H1 (cell line): Measurements from ENCODE around the gene SUDS3. TPM values are rescaled to one million over a fixed set of nuclear protein-coding genes. Genes with fewer than 3 reads are reported as not detected.

Source experiments
- CTCF ChIA-PET: fragments of 300-600 bp; sonication (Branson Sonifier 250); formaldehyde crosslinking; loops from one replicate; lab custom pipeline; 2021; ENCODE audit not compliant: partially characterized antibody; lab: Charles Lee
- POLR2A ChIA-PET: fragments of 300-600 bp; sonication (Branson Sonifier 250); formaldehyde crosslinking; loops from one replicate; lab custom pipeline; 2021; ENCODE audit warnings: inconsistent platforms; ENCODE audit not compliant: partially characterized antibody; lab: Charles Lee
- DNase-seq, 2 experiments: peaks; one replicate each; pipeline versions ENCODE4 v3.0.0 to v3.0.0-alpha.2; 2010 to 2022; ENCODE audit warnings: low spot score in 2 of 2, low read depth in 1 of 2, mixed read lengths in 1 of 2
- FAIRE-seq: peaks from 2 replicates; lab custom pipeline; 2011; peaks lifted over from hg19 to GRCh38; lab: Jason Lieb, UNC
- H2AFZ ChIP-seq: 2 replicates; pipeline ENCODE4 v1.8.1; 2012; ENCODE audit warnings: low read length, inconsistent platforms
- H2AK5ac ChIP-seq: 2 replicates; pipeline ENCODE4 v1.6.1; 2013; ENCODE audit warnings: low read depth, low read length
- H2BK120ac ChIP-seq: replicated peaks from 2 replicates; pipeline ENCODE3; 2013; ENCODE audit warnings: low read depth, low read length, inconsistent platforms
- H2BK12ac ChIP-seq: 2 replicates; pipeline ENCODE4 v1.6.1; 2013; ENCODE audit warnings: low read depth, low read length
- H2BK15ac ChIP-seq: 2 replicates; pipeline ENCODE4 v1.6.1; 2013; ENCODE audit warnings: low read length
- H2BK20ac ChIP-seq: 2 replicates; pipeline ENCODE4 v1.6.1; 2013; ENCODE audit warnings: low read length
- H2BK5ac ChIP-seq: 2 replicates; pipeline ENCODE4 v1.6.1; 2013; ENCODE audit warnings: low read depth, low read length
- H3K14ac ChIP-seq: 2 replicates; pipeline ENCODE4 v1.6.1; 2013; ENCODE audit warnings: inconsistent platforms; ENCODE audit not compliant: insufficient read length
- H3K18ac ChIP-seq: 2 replicates; pipeline ENCODE4 v1.6.1; 2013; ENCODE audit warnings: low read length; ENCODE audit errors: extremely low read depth
- H3K23ac ChIP-seq: 2 replicates; pipeline ENCODE4 v1.6.1; 2013; ENCODE audit warnings: inconsistent platforms; ENCODE audit not compliant: insufficient read length
- H3K23me2 ChIP-seq: 2 replicates; pipeline ENCODE4 v1.6.1; 2013; ENCODE audit warnings: low read depth, low read length
- H3K27ac ChIP-seq: 2 replicates; pipeline ENCODE4 v1.6.1; 2011; ENCODE audit warnings: low read depth, low read length, inconsistent platforms
- H3K27me3 ChIP-seq, 4 experiments: replicated peaks in 1 of 4; 1 replicate in 1 of 4; 2 replicates in 3 of 4; pipeline versions ENCODE4 v1.6.1 to v1.8.1; 2011 to 2013; ENCODE audit warnings: low read length in 3 of 4, mild to moderate bottlenecking in 3 of 4, inconsistent platforms in 2 of 4, mixed read lengths in 2 of 4, moderate library complexity in 1 of 4; ENCODE audit not compliant: control insufficient read depth in 3 of 4, insufficient read depth in 3 of 4; ENCODE audit errors: extremely low read depth in 1 of 4
- H3K36me3 ChIP-seq, 4 experiments: 2 replicates each; pipeline versions ENCODE4 v1.6.1 to v1.8.1; 2011 to 2013; ENCODE audit warnings: mild to moderate bottlenecking in 4 of 4, low read length in 3 of 4, moderate library complexity in 2 of 4, control low read depth in 1 of 4, inconsistent platforms in 1 of 4; ENCODE audit not compliant: insufficient read depth in 4 of 4, control insufficient read depth in 2 of 4
- H3K4ac ChIP-seq: replicated peaks from 2 replicates; pipeline ENCODE3; 2013; ENCODE audit warnings: low read length, low read depth, mixed read lengths, inconsistent platforms; ENCODE audit not compliant: insufficient read length
- H3K4me1 ChIP-seq, 4 experiments: replicated peaks in 1 of 4; 1 replicate in 1 of 4; 2 replicates in 3 of 4; pipeline versions ENCODE4 v1.6.1 to v1.8.1; 2011 to 2013; ENCODE audit warnings: low read length in 3 of 4, inconsistent platforms in 2 of 4, mixed read lengths in 1 of 4; ENCODE audit not compliant: insufficient read depth in 4 of 4, control insufficient read depth in 3 of 4
- H3K4me2 ChIP-seq, 2 experiments: 2 replicates each; pipeline versions ENCODE4 v1.6.1 to v1.8.1; 2011 to 2013; ENCODE audit warnings: low read depth in 2 of 2, low read length in 2 of 2, control low read depth in 1 of 2, inconsistent platforms in 1 of 2, mild to moderate bottlenecking in 1 of 2; ENCODE audit not compliant: insufficient read depth in 1 of 2
- H3K4me3 ChIP-seq, 4 experiments: fragments of 200-600, 300-600 bp in 1 of 4; sonication (generic), shearing (Covaris generic), sonication (Bioruptor Twin) in 1 of 4; 2 replicates each; pipeline versions ENCODE4 v1.5.1 to v1.8.1; 2011 to 2016; ENCODE audit warnings: low read length in 4 of 4, low read depth in 3 of 4, control low read depth in 2 of 4, inconsistent platforms in 2 of 4, mild to moderate bottlenecking in 2 of 4, mixed read lengths in 1 of 4, moderate library complexity in 1 of 4; ENCODE audit not compliant: insufficient read depth in 2 of 4; ENCODE audit errors: extremely low read depth in 1 of 4
- H3K56ac ChIP-seq: replicated peaks from 2 replicates; pipeline ENCODE3; 2013; ENCODE audit warnings: low read depth, mild to moderate bottlenecking, mixed read lengths, low read length, inconsistent platforms; ENCODE audit not compliant: insufficient read length
- H3K79me1 ChIP-seq: 2 replicates; pipeline ENCODE4 v1.6.1; 2013; ENCODE audit warnings: low read depth, low read length, control low read depth
- H3K79me2 ChIP-seq, 2 experiments: 2 replicates each; pipeline versions ENCODE4 v1.6.1 to v1.8.1; 2012 to 2013; ENCODE audit warnings: low read length in 2 of 2, mild to moderate bottlenecking in 2 of 2, inconsistent platforms in 1 of 2; ENCODE audit not compliant: insufficient read depth in 2 of 2, control insufficient read depth in 1 of 2
- H3K9ac ChIP-seq, 4 experiments: replicated peaks in 1 of 4; 1 replicate in 1 of 4; 2 replicates in 3 of 4; pipeline versions ENCODE4 v1.6.1 to v1.8.1; 2011 to 2013; ENCODE audit warnings: low read depth in 3 of 4, low read length in 3 of 4, control low read depth in 2 of 4, mild to moderate bottlenecking in 2 of 4, moderate library complexity in 2 of 4, inconsistent platforms in 1 of 4; ENCODE audit errors: extremely low read depth in 1 of 4
- H3K9me3 ChIP-seq, 2 experiments: 2 replicates each; pipeline versions ENCODE4 v1.6.1 to v1.8.1; 2012 to 2013; ENCODE audit warnings: mild to moderate bottlenecking in 2 of 2, moderate library complexity in 2 of 2, control low read depth in 1 of 2, inconsistent platforms in 1 of 2, low read depth in 1 of 2, low read length in 1 of 2, mixed read lengths in 1 of 2; ENCODE audit not compliant: insufficient read depth in 2 of 2
- H4K20me1 ChIP-seq, 2 experiments: replicated peaks in 1 of 2; 2 replicates each; pipeline versions ENCODE3 to v1.8.1; 2011 to 2013; ENCODE audit warnings: inconsistent platforms in 2 of 2, low read length in 2 of 2, mild to moderate bottlenecking in 1 of 2; ENCODE audit not compliant: insufficient read depth in 2 of 2, control insufficient read depth in 1 of 2
- H4K5ac ChIP-seq: 2 replicates; pipeline ENCODE4 v1.6.1; 2013; ENCODE audit warnings: low read length, low read depth, mixed read lengths, inconsistent platforms; ENCODE audit not compliant: insufficient read length
- H4K8ac ChIP-seq: 2 replicates; pipeline ENCODE4 v1.8.0; 2013; ENCODE audit warnings: mild to moderate bottlenecking, moderate library complexity, low read length, inconsistent platforms; ENCODE audit not compliant: insufficient read depth; ENCODE audit errors: extremely low read depth
- H4K91ac ChIP-seq: replicated peaks from 2 replicates; pipeline ENCODE3; 2013; ENCODE audit warnings: low read length, mixed read lengths, inconsistent platforms; ENCODE audit not compliant: insufficient read length
- EGR1 ChIP-seq: IDR thresholded peaks from 2 replicates; pipeline ENCODE4 v1.6.1; 2011; ENCODE audit warnings: low read depth, low read length, borderline replicate concordance
- FOSL1 ChIP-seq: IDR thresholded peaks from 2 replicates; pipeline ENCODE4 v1.6.1; 2011; ENCODE audit warnings: mild to moderate bottlenecking, low read depth, low read length, moderate library complexity; ENCODE audit not compliant: insufficient read depth
- JUN ChIP-seq: IDR thresholded peaks from 2 replicates; pipeline ENCODE4 v1.6.1; 2011; ENCODE audit warnings: low read depth, mild to moderate bottlenecking, improper control_type of control experiment, low read length
- JUND ChIP-seq: IDR thresholded peaks from 2 replicates; pipeline ENCODE4 v1.6.1; 2011; ENCODE audit warnings: mild to moderate bottlenecking, improper control_type of control experiment, low read length
- MAFK ChIP-seq: IDR thresholded peaks from 2 replicates; pipeline ENCODE4 v1.6.1; 2012; ENCODE audit warnings: low read depth, mild to moderate bottlenecking, improper control_type of control experiment, low read length
- NANOG ChIP-seq: IDR thresholded peaks from 2 replicates; pipeline ENCODE4 v1.6.1; 2011; ENCODE audit warnings: low read length, low read depth, mild to moderate bottlenecking, inconsistent platforms; ENCODE audit not compliant: insufficient read depth, poor library complexity, severe bottlenecking
- RAD21 ChIP-seq, 2 experiments: IDR thresholded peaks in 1 of 2; conservative IDR thresholded peaks in 1 of 2; 2 replicates each; pipeline ENCODE4 v1.6.1; 2011; ENCODE audit warnings: low read depth in 2 of 2, low read length in 2 of 2, improper control_type of control experiment in 1 of 2, inconsistent platforms in 1 of 2, mild to moderate bottlenecking in 1 of 2, moderate library complexity in 1 of 2
- RBBP5 ChIP-seq: IDR thresholded peaks from 2 replicates; pipeline ENCODE4 v1.7.1; 2012; ENCODE audit warnings: low read depth, mild to moderate bottlenecking, inconsistent platforms, low read length, moderate library complexity, borderline replicate concordance
- SP2 ChIP-seq: IDR thresholded peaks from 2 replicates; pipeline ENCODE4 v1.6.1; 2012; ENCODE audit warnings: mild to moderate bottlenecking, low read length, inconsistent platforms
- TEAD4 ChIP-seq: IDR thresholded peaks from 2 replicates; pipeline ENCODE4 v1.6.1; 2012; ENCODE audit warnings: low read depth, low read length, inconsistent platforms, mixed read lengths
- WGBS, 2 experiments: shearing (Covaris generic) in 1 of 2; methylation state at CpG; one replicate each; pipeline versions ENCODE4 v1.1.6 to v1.1.7; 2013 to 2015; ENCODE audit warnings: low lambda C conversion rate in 2 of 2, mixed read lengths in 2 of 2, inconsistent platforms in 1 of 2, low coverage in 1 of 2, missing lambda C conversion rate in 1 of 2; ENCODE audit not compliant: insufficient replicate concordance in 2 of 2, insufficient coverage in 1 of 2, insufficient read length in 1 of 2; ENCODE audit errors: extremely low coverage in 1 of 2, missing lambda C conversion rate in 1 of 2; 5-methylcytosine and 5-hydroxymethylcytosine counted together
- polyA plus RNA-seq, 7 experiments: library from polyadenylated mRNA; depleted of rRNA in 3 of 7; stranded (reverse) in 5 of 7; unstranded in 2 of 7; fragments of >200 nt in 5 of 7; fragments of 200-250 nt in 2 of 7; gene quantifications; 1 replicate in 5 of 7; 2 replicates in 1 of 7; 4 replicates in 1 of 7; pipeline versions ENCODE4 v1.2.1 to v1.2.3, GENCODE V29; 2011 to 2013; ENCODE audit warnings: missing spikeins in 2 of 7, mixed read lengths in 2 of 7
- total RNA-seq: library from RNA; stranded (reverse); fragmentation: NEBNext Ultra II Directional; extraction: Animal tissue kit (Norgen Biotek cat#: 25700); gene quantifications from 2 replicates; pipeline ENCODE4 v1.2.1, GENCODE V29; 2021
- TF ChIP-seq, protein P1 (sequence below): IDR thresholded peaks from 2 replicates; pipeline ENCODE4 v1.6.1; 2012; ENCODE audit warnings: low read length, inconsistent platforms

The SUDS3 gene
- total and polyA plus RNA-seq, 2 of the 8 experiments (the other 6 are each of a cell fraction or from before 2014, with no cell fraction given) = 30.0 to 58.7 TPM

DNA sequence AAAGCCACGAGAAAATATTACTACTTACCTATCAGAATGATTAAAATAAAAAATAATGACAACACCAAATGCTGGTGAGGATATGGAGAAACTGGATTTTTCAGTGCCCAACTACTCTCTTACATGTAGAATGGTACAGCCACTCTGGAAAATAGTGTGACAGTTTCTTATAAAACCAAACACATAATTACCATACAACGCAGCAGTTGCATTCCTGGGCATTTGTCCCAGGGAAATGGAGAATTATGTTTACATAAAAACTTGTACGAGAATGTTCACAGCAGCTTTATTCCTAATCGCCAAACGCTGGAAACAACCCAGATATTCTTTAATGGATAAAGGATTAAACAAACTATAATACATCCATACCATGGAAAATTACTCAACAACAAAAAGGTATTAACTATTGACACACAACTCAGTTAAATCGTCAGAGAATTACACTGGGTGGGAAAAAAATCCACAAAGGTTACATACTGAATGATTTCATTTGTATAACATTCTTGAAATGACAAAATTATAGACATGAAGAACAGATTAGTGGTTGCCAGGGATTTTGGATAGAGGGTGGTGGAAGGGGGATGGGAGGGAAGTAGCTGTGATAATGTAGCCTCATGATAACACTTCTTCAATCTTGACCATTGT is 39.0 kb upstream of the SUDS3 start:
- WGBS, 2 experiments = 87% methylated on average over 6 of the region's 6 CpGs; no CpG with 5 or more reads in 1 of the 2 experiments
- CTCF ChIA-PET = interaction anchor here (0.7 to 2.4 kb wide), 3 partner anchors 21 to 156 kb away, joined by 3 to 8 read pairs (median 4); no protein-coding TSS in a partner anchor
- TF ChIP-seq NANOG = no peak
- TF ChIP-seq RBBP5 = no peak
- no peak for TF ChIP-seq TEAD4
- no peak for TF ChIP-seq RAD21 (IDR thresholded peaks at IDR 0.05 in 1 of 2, conservative IDR thresholded peaks at IDR 0.05 in 1 of 2; ENCODE audit: low read depth in 2 of 2, low read length in 2 of 2)
- no peak for TF ChIP-seq JUN
- no peak for TF ChIP-seq SP2
- TF ChIP-seq EGR1 = no peak
- TF ChIP-seq MAFK = no peak
- TF ChIP-seq FOSL1 = no peak
- TF ChIP-seq, protein P1, sequence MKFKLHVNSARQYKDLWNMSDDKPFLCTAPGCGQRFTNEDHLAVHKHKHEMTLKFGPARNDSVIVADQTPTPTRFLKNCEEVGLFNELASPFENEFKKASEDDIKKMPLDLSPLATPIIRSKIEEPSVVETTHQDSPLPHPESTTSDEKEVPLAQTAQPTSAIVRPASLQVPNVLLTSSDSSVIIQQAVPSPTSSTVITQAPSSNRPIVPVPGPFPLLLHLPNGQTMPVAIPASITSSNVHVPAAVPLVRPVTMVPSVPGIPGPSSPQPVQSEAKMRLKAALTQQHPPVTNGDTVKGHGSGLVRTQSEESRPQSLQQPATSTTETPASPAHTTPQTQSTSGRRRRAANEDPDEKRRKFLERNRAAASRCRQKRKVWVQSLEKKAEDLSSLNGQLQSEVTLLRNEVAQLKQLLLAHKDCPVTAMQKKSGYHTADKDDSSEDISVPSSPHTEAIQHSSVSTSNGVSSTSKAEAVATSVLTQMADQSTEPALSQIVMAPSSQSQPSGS = no peak
- no peak for TF ChIP-seq JUND

More for the DNA sequence above, 39.0 kb upstream of the SUDS3 start:
- no peak overlapping the region for H3K56ac ChIP-seq
- no peaks in the 10 kb centered on the region for H3K27me3 ChIP-seq
- H3K4ac ChIP-seq = no peak overlapping the region
- H2AFZ ChIP-seq = no peak overlapping the region
- H3K4me2 ChIP-seq = no peak overlapping the region
- H3K4me1 ChIP-seq = no peaks in the 10 kb centered on the region; a peak in 1 of 7 replicates
- no peak overlapping the region for H4K8ac ChIP-seq
- no peak overlapping the region for H2BK20ac ChIP-seq
- H2BK5ac ChIP-seq = no peak overlapping the region
- H3K27ac ChIP-seq = no peak overlapping the region
- H2BK15ac ChIP-seq = no peak overlapping the region
- no peak overlapping the region for H4K5ac ChIP-seq
- H3K23me2 ChIP-seq = no peaks in the 10 kb centered on the region
- no peaks in the 10 kb centered on the region for H3K79me1 ChIP-seq
- no peak overlapping the region for H3K18ac ChIP-seq
- no peak overlapping the region for H3K4me3 ChIP-seq
- no peak overlapping the region for H2BK120ac ChIP-seq
- H3K9ac ChIP-seq = no peak overlapping the region
- no peaks in the 10 kb centered on the region; a peak in 1 of 4 replicates for H3K79me2 ChIP-seq
- DNase-seq (no peak), FAIRE-seq (no peak)
- H3K36me3 ChIP-seq = no peaks in the 10 kb centered on the region
- POLR2A ChIA-PET = no interaction called here
- H3K9me3 ChIP-seq = no peaks in the 10 kb centered on the region
- no peak overlapping the region for H2BK12ac ChIP-seq
- H3K14ac ChIP-seq = no peak overlapping the region
- no peaks in the 10 kb centered on the region for H4K20me1 ChIP-seq
- no peak overlapping the region for H4K91ac ChIP-seq
- H3K23ac ChIP-seq = no peak overlapping the region
- no peak overlapping the region for H2AK5ac ChIP-seq
